Measurements from ENCODE around the gene S100A7A. TPM values are rescaled to one million over a fixed set of nuclear protein-coding genes. Genes with fewer than 3 reads are reported as not detected.

The S100A7A gene
- total RNA-seq, 2 experiments from 2014 or later: not detected

- no peak for TF ChIP-seq CTCF (IDR thresholded peaks at IDR 0.05)
- Mint-ChIP-seq H3K27me3 (peaks cover 5% of the 10 kb centered on the region), H3K4me3 (no peak overlapping the region), H3K27ac (no peak overlapping the region), H3K9me3 (no peaks in the 10 kb centered on the region), H3K36me3 (ENCODE audit: low read depth) (no peaks in the 10 kb centered on the region), H3K4me1 (ENCODE audit: low read depth) (no peaks in the 10 kb centered on the region)
- POLR2A ChIA-PET: no interaction called here
- no peak for DNase-seq
- no peak for ATAC-seq (ENCODE audit: poor library complexity)
- H3K36me3 ChIP-seq (ENCODE audit: insufficient read depth, low read length): no peaks in the 10 kb centered on the region
- H3K4me1 ChIP-seq (ENCODE audit: insufficient read depth, low read length): no peaks in the 10 kb centered on the region
- CTCF ChIA-PET: no interaction called here
- no peak overlapping the region for H3K4me3 ChIP-seq (ENCODE audit: low read length)
- peaks cover 6 to 8% of the 10 kb centered on the region in 2 experiments for H3K27me3 ChIP-seq (ENCODE audit: control insufficient read depth in 1 of 2, insufficient read depth in 2 of 2, low read length in 2 of 2)
- no peaks in the 10 kb centered on the region for H3K9me3 ChIP-seq (ENCODE audit: control insufficient read depth in 1 of 2, insufficient read depth in 1 of 2, low read length in 2 of 2)
- intact Hi-C loops (cut with DNase I, micrococcal nuclease): no loop called here
- no peak overlapping the region for H3K27ac ChIP-seq (ENCODE audit: low read depth in 1 of 2, low read length in 2 of 2)
Observed at GRCh38 chr1:153387001-153387400, 29.3 kb upstream of the S100A7A start.

- H3K4me1 ChIP-seq (ENCODE audit: insufficient read depth, low read length): no peaks in the 10 kb centered on the region
- H3K4me1 Mint-ChIP-seq (ENCODE audit: low read depth): no peaks in the 10 kb centered on the region
- DNase-seq (no peak), ATAC-seq (ENCODE audit: poor library complexity) (no peak)
- no peaks in the 10 kb centered on the region for H3K36me3 ChIP-seq (ENCODE audit: insufficient read depth, low read length)
- no peaks in the 10 kb centered on the region for H3K9me3 Mint-ChIP-seq
- H3K27me3 ChIP-seq (ENCODE audit: control insufficient read depth in 1 of 2, insufficient read depth in 2 of 2, low read length in 2 of 2): peaks cover 6 to 8% of the 10 kb centered on the region in 2 experiments
- ChIA-PET POLR2A (no interaction called here), CTCF (no interaction called here)
- H3K9me3 ChIP-seq (ENCODE audit: control insufficient read depth in 1 of 2, insufficient read depth in 1 of 2, low read length in 2 of 2): no peaks in the 10 kb centered on the region
- peaks cover 10% of the 10 kb centered on the region for H3K27me3 Mint-ChIP-seq
- intact Hi-C loops (cut with DNase I, micrococcal nuclease): no loop called here
- H3K4me3 ChIP-seq (ENCODE audit: low read length): no peak overlapping the region
- H3K27ac ChIP-seq (ENCODE audit: low read depth in 1 of 2, low read length in 2 of 2): no peak overlapping the region
- H3K36me3 Mint-ChIP-seq (ENCODE audit: low read depth): no peaks in the 10 kb centered on the region
- no peak overlapping the region for H3K27ac Mint-ChIP-seq
- TF ChIP-seq CTCF (IDR thresholded peaks at IDR 0.05): no peak
- no peak overlapping the region for H3K4me3 Mint-ChIP-seq
Observed at GRCh38 chr1:153387785-153388184, 28.5 kb upstream of the S100A7A start.

GRCh38 chr1:153389401-153389800 lies 26.9 kb upstream of the S100A7A start:
- Histone ChIP-seq H3K4me3 (ENCODE audit: low read length) (no peak overlapping the region), H3K27me3 (ENCODE audit: control insufficient read depth in 1 of 2, insufficient read depth in 2 of 2, low read length in 2 of 2) (peaks cover 10 to 14% of the 10 kb centered on the region in 2 experiments), H3K9me3 (ENCODE audit: control insufficient read depth in 1 of 2, insufficient read depth in 1 of 2, low read length in 2 of 2) (no peaks in the 10 kb centered on the region), H3K4me1 (ENCODE audit: insufficient read depth, low read length) (no peaks in the 10 kb centered on the region), H3K36me3 (ENCODE audit: insufficient read depth, low read length) (no peaks in the 10 kb centered on the region), H3K27ac (ENCODE audit: low read depth in 1 of 2, low read length in 2 of 2) (no peak overlapping the region)
- Mint-ChIP-seq H3K27me3 (peaks cover 21% of the 10 kb centered on the region), H3K27ac (no peak overlapping the region), H3K4me3 (no peak overlapping the region), H3K4me1 (ENCODE audit: low read depth) (no peaks in the 10 kb centered on the region), H3K36me3 (ENCODE audit: low read depth) (no peaks in the 10 kb centered on the region), H3K9me3 (no peaks in the 10 kb centered on the region)
- ChIA-PET POLR2A (no interaction called here), CTCF (no interaction called here)
- intact Hi-C loops (cut with DNase I, micrococcal nuclease): no loop called here
- no peak for ATAC-seq (ENCODE audit: poor library complexity)
- DNase-seq: no peak
- TF ChIP-seq CTCF (IDR thresholded peaks at IDR 0.05): no peak

All from CD4-positive, alpha-beta T cell (primary cell).